Inflammatory macrophage (primary cell): ENCODE results near the gene LRRC74B.
"Not testable (repeated sequence)": the region's sequence is repeated elsewhere in the genome, so short reads cannot be mapped to it uniquely, and the experiment has no call there.

Experiments
- DNase-seq, 2 donors: peaks; one replicate each; pipeline ENCODE4 v3.0.0-alpha.2; 2020 to 2022

Gene LRRC74B

GRCh38 chr22:21032037-21032867, 13.5 kb upstream of the LRRC74B start, which contains the start of gene SLC7A4:
Gene SLC7A4, minus strand, starts transcription at chr22:21032561. Its CDS starts 749 bp downstream, at chr22:21031812.
- no peak for DNase-seq

- DNase-seq = no peak
These were observed 12.7 kb upstream of the LRRC74B start for GRCh38 chr22:21032868-21033688.

GRCh38 chr22:21033895-21034294, 11.9 kb upstream of the LRRC74B start:
- no peak for DNase-seq

GRCh38 chr22:21034989-21035388, 10.8 kb upstream of the LRRC74B start:
- DNase-seq = no peak

- DNase-seq = no peak
These were observed 7.3 kb upstream of the LRRC74B start for GRCh38 chr22:21038405-21038804.

- not testable (repeated sequence) for DNase-seq
These were observed 6.6 kb upstream of the LRRC74B start for GRCh38 chr22:21039158-21039557.

- no peak for DNase-seq
These were observed 3.8 kb upstream of the LRRC74B start for GRCh38 chr22:21041937-21042336.

- no peak for DNase-seq
These were observed 2.5 kb upstream of the LRRC74B start for GRCh38 chr22:21042978-21043859.

GRCh38 chr22:21043860-21044535, 1.7 kb upstream of the LRRC74B start:
- DNase-seq = no peak

- peak; percentile 12 to 50 for DNase-seq
These were observed 688 bp upstream of the LRRC74B start for GRCh38 chr22:21044931-21045584.

GRCh38 chr22:21047035-21047661, 1.4 kb downstream of the LRRC74B start:
- no peak for DNase-seq

GRCh38 chr22:21047730-21048129, 2.0 kb downstream of the LRRC74B start:
- no peak for DNase-seq

GRCh38 chr22:21048448-21048847, 2.7 kb downstream of the LRRC74B start:
- not testable (repeated sequence) for DNase-seq

- not testable (repeated sequence) for DNase-seq
These were observed 3.2 kb downstream of the LRRC74B start for GRCh38 chr22:21048965-21049364.

- DNase-seq = no peak
These were observed 5.5 kb downstream of the LRRC74B start for GRCh38 chr22:21051145-21051830.

GRCh38 chr22:21051831-21052400, 6.2 kb downstream of the LRRC74B start:
- DNase-seq = no peak

- no peak for DNase-seq
These were observed 7.1 kb downstream of the LRRC74B start for GRCh38 chr22:21052715-21053459.

GRCh38 chr22:21054046-21054713, 8.4 kb downstream of the LRRC74B start:
- no peak for DNase-seq
